GM23338 (cell line): ENCODE measurements around the gene SCN9A. TPM values are rescaled to one million over a fixed set of nuclear protein-coding genes. Genes with fewer than 3 reads are reported as not detected.

Source experiments
- ATAC-seq: fragments of 200-7000 bp; cut with Tn5 transposase; 3 replicates; pipeline ENCODE4 v1.9.1; 2020
- DNase-seq: peaks from one replicate; pipeline ENCODE4 v3.0.0-alpha.2; 2015; ENCODE audit warnings: low spot score
- H2AFZ ChIP-seq: fragments of 200-600 bp; sonication (generic); 2 replicates; pipeline ENCODE4 v1.8.0; 2016; ENCODE audit warnings: antibody characterized with exemption, mild to moderate bottlenecking, moderate library complexity
- H3F3A ChIP-seq: fragments of 200-600 bp; sonication (generic); replicated peaks from 2 replicates; pipeline ENCODE4 v1.8.0; 2017; ENCODE audit warnings: antibody characterized with exemption, mixed run types, low read depth
- H3K27ac ChIP-seq: fragments of 200-600 bp; sonication (generic); 2 replicates; pipeline ENCODE4 v1.6.1; 2016; ENCODE audit warnings: low read depth
- H3K27me3 ChIP-seq: fragments of 200-600 bp; sonication (generic); 2 replicates; pipeline ENCODE4 v1.8.0; 2016; ENCODE audit warnings: mild to moderate bottlenecking, mixed run types, moderate library complexity; ENCODE audit not compliant: insufficient read depth
- H3K36me3 ChIP-seq: fragments of 200-600 bp; sonication (generic); 2 replicates; pipeline ENCODE4 v1.8.0; 2016; ENCODE audit warnings: mild to moderate bottlenecking; ENCODE audit not compliant: insufficient read depth
- H3K4me1 ChIP-seq: fragments of 200-600 bp; sonication (generic); 2 replicates; pipeline ENCODE4 v1.8.0; 2016; ENCODE audit warnings: mild to moderate bottlenecking, moderate library complexity; ENCODE audit not compliant: insufficient read depth
- H3K4me2 ChIP-seq: fragments of 200-600 bp; sonication (generic); 2 replicates; pipeline ENCODE4 v1.7.1; 2017; ENCODE audit warnings: mixed run types
- H3K4me3 ChIP-seq: fragments of 200-600 bp; sonication (generic); 2 replicates; pipeline ENCODE4 v1.6.1; 2016; ENCODE audit warnings: mixed run types
- H3K79me2 ChIP-seq: fragments of 200-600 bp; sonication (generic); replicated peaks from 2 replicates; pipeline ENCODE4 v1.8.0; 2017; ENCODE audit warnings: mild to moderate bottlenecking; ENCODE audit not compliant: insufficient read depth
- H3K9me2 ChIP-seq: fragments of 200-600 bp; sonication (generic); 2 replicates; pipeline ENCODE4 v1.8.0; 2017; ENCODE audit not compliant: insufficient read depth
- H4K20me1 ChIP-seq: fragments of 200-600 bp; sonication (generic); replicated peaks from 2 replicates; pipeline ENCODE4 v1.8.0; 2017; ENCODE audit warnings: mild to moderate bottlenecking; ENCODE audit not compliant: insufficient read depth
- H3K27ac Mint-ChIP-seq: 2 replicates; pipeline ENCODE4 v1.8.0; 2020; ENCODE audit warnings: inconsistent platforms, mild to moderate bottlenecking, moderate library complexity, mixed read lengths
- H3K27me3 Mint-ChIP-seq: 3 replicates; pipeline ENCODE4 v1.8.0; 2022; ENCODE audit warnings: low read depth, mild to moderate bottlenecking, moderate library complexity, mixed read lengths, inconsistent platforms; ENCODE audit not compliant: insufficient read depth, poor library complexity
- H3K36me3 Mint-ChIP-seq: 3 replicates; pipeline ENCODE4 v1.8.0; 2021; ENCODE audit warnings: low read depth, mild to moderate bottlenecking, inconsistent platforms, moderate library complexity, mixed read lengths
- H3K4me1 Mint-ChIP-seq: 3 replicates; pipeline ENCODE4 v1.8.0; 2020; ENCODE audit warnings: mild to moderate bottlenecking, inconsistent platforms, mixed read lengths
- H3K4me3 Mint-ChIP-seq: 3 replicates; pipeline ENCODE4 v1.8.0; 2021; ENCODE audit warnings: moderate library complexity, mild to moderate bottlenecking, inconsistent platforms, mixed read lengths
- H3K9me3 Mint-ChIP-seq: 3 replicates; pipeline ENCODE4 v1.8.0; 2020; ENCODE audit warnings: moderate library complexity, mild to moderate bottlenecking, inconsistent platforms, mixed read lengths
- CREB1 ChIP-seq: fragments of 250-450 bp; sonication (Bioruptor Pico); IDR thresholded peaks from 2 replicates; pipeline ENCODE4 v1.5.0; 2020; ENCODE audit warnings: low read depth, mild to moderate bottlenecking, moderate library complexity
- EZH2 ChIP-seq: fragments of 200-600 bp; sonication (generic); IDR thresholded peaks from one replicate; pipeline ENCODE4 v1.8.0; 2017; ENCODE audit warnings: antibody characterized with exemption, mild to moderate bottlenecking, low read depth; ENCODE audit not compliant: unreplicated experiment
- EZH2phosphoT487 ChIP-seq: fragments of 200-600 bp; sonication (generic); IDR thresholded peaks from one replicate; pipeline ENCODE4 v1.8.1; 2018; ENCODE audit warnings: antibody characterized with exemption; ENCODE audit not compliant: unreplicated experiment
- JUNB ChIP-seq: IDR thresholded peaks from one replicate; pipeline ENCODE4 v1.6.1; 2016; ENCODE audit warnings: antibody characterized with exemption; ENCODE audit not compliant: unreplicated experiment
- NANOG ChIP-seq: IDR thresholded peaks from 2 replicates; pipeline ENCODE4 v1.6.1; 2016; ENCODE audit warnings: antibody characterized with exemption, borderline replicate concordance
- POLR2AphosphoS5 ChIP-seq: IDR thresholded peaks from 2 replicates; pipeline ENCODE4 v1.6.1; 2016; ENCODE audit warnings: antibody characterized with exemption, low read depth
- STAT1 ChIP-seq: IDR thresholded peaks from one replicate; pipeline ENCODE4 v1.6.1; 2016; ENCODE audit warnings: antibody characterized with exemption; ENCODE audit not compliant: unreplicated experiment
- ZNF114 ChIP-seq: fragments of 250-450 bp; sonication (Bioruptor Pico); IDR thresholded peaks from 2 replicates; pipeline ENCODE4 v1.5.0; 2020; ENCODE audit warnings: mild to moderate bottlenecking, moderate library complexity
- ZNF331 ChIP-seq: fragments of 250-450 bp; sonication (Bioruptor Pico); IDR thresholded peaks from 2 replicates; pipeline ENCODE4 v1.5.0; 2020; ENCODE audit warnings: low read depth, mild to moderate bottlenecking, moderate library complexity
- polyA plus RNA-seq: library from polyadenylated mRNA; unstranded; fragments of >200 nt; fragmentation: Nextera tagmentation; extraction: Ambion mirVana; gene quantifications from 2 replicates; pipeline ENCODE4 v1.2.1, GENCODE V29; 2016
- total RNA-seq: library from RNA; depleted of rRNA; stranded (reverse); fragments of >200 nt; shearing (Covaris generic); gene quantifications from 2 replicates; pipeline ENCODE4 v1.2.3, GENCODE V29; 2014
- TF ChIP-seq, protein P1 (sequence below), 2 experiments: fragments of 200-600 bp in 1 of 2; sonication (generic) in 1 of 2; conservative IDR thresholded peaks; 2 replicates each; pipeline versions ENCODE4 v1.5.1 to v1.6.1; 2016 to 2017; ENCODE audit warnings: antibody characterized with exemption in 2 of 2, low read depth in 2 of 2, mild to moderate bottlenecking in 2 of 2, moderate library complexity in 1 of 2
- TF ChIP-seq, protein P2 (sequence below): fragments of 250-450 bp; sonication (Bioruptor Pico); IDR thresholded peaks from 2 replicates; pipeline ENCODE4 v1.5.0; 2020; ENCODE audit warnings: mild to moderate bottlenecking, moderate library complexity
- TF ChIP-seq, protein P3 (sequence below): IDR thresholded peaks from one replicate; pipeline ENCODE4 v1.6.1; 2018; ENCODE audit warnings: antibody characterized with exemption; ENCODE audit not compliant: unreplicated experiment
- TF ChIP-seq, protein P4 (sequence below): IDR thresholded peaks from 2 replicates; pipeline ENCODE4 v1.6.1; 2016; ENCODE audit warnings: antibody characterized with exemption

SCN9A gene
- total and polyA plus RNA-seq, 2 experiments from 2014 or later = 8.8 to 9.5 TPM

- no peak for ATAC-seq
- Histone ChIP-seq H3K4me1 (0 out of 2 replicates have a peak, but pooled peaks cover 5% of the 10 kb centered on the region), H3F3A (no peaks in the 10 kb centered on the region), H4K20me1 (no peaks in the 10 kb centered on the region), H3K9me2 (no peaks in the 10 kb centered on the region), H3K36me3 (no peaks in the 10 kb centered on the region), H3K79me2 (no peaks in the 10 kb centered on the region), H3K27me3 (no peaks in the 10 kb centered on the region), H2AFZ (no peak overlapping the region), H3K4me3 (no peak overlapping the region), H3K4me2 (no peak overlapping the region), H3K27ac (no peak overlapping the region)
- TF ChIP-seq EZH2 (no peak), STAT1 (no peak), JUNB (no peak), POLR2AphosphoS5 (no peak), ZNF331 (CRISPR knock-in tag) (no peak), ZNF114 (CRISPR knock-in tag) (no peak), CREB1 (CRISPR knock-in tag) (no peak), NANOG (no peak), EZH2phosphoT487 (no peak)
- TF ChIP-seq, protein P1, sequence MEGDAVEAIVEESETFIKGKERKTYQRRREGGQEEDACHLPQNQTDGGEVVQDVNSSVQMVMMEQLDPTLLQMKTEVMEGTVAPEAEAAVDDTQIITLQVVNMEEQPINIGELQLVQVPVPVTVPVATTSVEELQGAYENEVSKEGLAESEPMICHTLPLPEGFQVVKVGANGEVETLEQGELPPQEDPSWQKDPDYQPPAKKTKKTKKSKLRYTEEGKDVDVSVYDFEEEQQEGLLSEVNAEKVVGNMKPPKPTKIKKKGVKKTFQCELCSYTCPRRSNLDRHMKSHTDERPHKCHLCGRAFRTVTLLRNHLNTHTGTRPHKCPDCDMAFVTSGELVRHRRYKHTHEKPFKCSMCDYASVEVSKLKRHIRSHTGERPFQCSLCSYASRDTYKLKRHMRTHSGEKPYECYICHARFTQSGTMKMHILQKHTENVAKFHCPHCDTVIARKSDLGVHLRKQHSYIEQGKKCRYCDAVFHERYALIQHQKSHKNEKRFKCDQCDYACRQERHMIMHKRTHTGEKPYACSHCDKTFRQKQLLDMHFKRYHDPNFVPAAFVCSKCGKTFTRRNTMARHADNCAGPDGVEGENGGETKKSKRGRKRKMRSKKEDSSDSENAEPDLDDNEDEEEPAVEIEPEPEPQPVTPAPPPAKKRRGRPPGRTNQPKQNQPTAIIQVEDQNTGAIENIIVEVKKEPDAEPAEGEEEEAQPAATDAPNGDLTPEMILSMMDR (conservative IDR thresholded peaks at IDR 0.05; ENCODE audit: low read depth in 2 of 2) = no peak
- TF ChIP-seq, protein P2, sequence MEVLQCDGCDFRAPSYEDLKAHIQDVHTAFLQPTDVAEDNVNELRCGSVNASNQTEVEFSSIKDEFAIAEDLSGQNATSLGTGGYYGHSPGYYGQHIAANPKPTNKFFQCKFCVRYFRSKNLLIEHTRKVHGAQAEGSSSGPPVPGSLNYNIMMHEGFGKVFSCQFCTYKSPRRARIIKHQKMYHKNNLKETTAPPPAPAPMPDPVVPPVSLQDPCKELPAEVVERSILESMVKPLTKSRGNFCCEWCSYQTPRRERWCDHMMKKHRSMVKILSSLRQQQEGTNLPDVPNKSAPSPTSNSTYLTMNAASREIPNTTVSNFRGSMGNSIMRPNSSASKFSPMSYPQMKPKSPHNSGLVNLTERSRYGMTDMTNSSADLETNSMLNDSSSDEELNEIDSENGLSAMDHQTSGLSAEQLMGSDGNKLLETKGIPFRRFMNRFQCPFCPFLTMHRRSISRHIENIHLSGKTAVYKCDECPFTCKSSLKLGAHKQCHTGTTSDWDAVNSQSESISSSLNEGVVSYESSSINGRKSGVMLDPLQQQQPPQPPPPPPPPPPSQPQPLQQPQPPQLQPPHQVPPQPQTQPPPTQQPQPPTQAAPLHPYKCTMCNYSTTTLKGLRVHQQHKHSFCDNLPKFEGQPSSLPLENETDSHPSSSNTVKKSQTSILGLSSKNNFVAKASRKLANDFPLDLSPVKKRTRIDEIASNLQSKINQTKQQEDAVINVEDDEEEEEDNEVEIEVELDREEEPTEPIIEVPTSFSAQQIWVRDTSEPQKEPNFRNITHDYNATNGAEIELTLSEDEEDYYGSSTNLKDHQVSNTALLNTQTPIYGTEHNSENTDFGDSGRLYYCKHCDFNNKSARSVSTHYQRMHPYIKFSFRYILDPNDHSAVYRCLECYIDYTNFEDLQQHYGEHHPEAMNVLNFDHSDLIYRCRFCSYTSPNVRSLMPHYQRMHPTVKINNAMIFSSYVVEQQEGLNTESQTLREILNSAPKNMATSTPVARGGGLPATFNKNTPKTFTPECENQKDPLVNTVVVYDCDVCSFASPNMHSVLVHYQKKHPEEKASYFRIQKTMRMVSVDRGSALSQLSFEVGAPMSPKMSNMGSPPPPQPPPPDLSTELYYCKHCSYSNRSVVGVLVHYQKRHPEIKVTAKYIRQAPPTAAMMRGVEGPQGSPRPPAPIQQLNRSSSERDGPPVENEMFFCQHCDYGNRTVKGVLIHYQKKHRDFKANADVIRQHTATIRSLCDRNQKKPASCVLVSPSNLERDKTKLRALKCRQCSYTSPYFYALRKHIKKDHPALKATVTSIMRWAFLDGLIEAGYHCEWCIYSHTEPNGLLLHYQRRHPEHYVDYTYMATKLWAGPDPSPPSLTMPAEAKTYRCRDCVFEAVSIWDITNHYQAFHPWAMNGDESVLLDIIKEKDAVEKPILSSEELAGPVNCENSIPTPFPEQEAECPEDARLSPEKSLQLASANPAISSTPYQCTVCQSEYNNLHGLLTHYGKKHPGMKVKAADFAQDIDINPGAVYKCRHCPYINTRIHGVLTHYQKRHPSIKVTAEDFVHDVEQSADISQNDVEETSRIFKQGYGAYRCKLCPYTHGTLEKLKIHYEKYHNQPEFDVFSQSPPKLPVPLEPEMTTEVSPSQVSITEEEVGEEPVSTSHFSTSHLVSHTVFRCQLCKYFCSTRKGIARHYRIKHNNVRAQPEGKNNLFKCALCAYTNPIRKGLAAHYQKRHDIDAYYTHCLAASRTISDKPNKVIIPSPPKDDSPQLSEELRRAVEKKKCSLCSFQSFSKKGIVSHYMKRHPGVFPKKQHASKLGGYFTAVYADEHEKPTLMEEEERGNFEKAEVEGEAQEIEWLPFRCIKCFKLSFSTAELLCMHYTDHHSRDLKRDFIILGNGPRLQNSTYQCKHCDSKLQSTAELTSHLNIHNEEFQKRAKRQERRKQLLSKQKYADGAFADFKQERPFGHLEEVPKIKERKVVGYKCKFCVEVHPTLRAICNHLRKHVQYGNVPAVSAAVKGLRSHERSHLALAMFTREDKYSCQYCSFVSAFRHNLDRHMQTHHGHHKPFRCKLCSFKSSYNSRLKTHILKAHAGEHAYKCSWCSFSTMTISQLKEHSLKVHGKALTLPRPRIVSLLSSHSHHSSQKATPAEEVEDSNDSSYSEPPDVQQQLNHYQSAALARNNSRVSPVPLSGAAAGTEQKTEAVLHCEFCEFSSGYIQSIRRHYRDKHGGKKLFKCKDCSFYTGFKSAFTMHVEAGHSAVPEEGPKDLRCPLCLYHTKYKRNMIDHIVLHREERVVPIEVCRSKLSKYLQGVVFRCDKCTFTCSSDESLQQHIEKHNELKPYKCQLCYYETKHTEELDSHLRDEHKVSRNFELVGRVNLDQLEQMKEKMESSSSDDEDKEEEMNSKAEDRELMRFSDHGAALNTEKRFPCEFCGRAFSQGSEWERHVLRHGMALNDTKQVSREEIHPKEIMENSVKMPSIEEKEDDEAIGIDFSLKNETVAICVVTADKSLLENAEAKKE (CRISPR knock-in tag) = no peak
- TF ChIP-seq, protein P3, sequence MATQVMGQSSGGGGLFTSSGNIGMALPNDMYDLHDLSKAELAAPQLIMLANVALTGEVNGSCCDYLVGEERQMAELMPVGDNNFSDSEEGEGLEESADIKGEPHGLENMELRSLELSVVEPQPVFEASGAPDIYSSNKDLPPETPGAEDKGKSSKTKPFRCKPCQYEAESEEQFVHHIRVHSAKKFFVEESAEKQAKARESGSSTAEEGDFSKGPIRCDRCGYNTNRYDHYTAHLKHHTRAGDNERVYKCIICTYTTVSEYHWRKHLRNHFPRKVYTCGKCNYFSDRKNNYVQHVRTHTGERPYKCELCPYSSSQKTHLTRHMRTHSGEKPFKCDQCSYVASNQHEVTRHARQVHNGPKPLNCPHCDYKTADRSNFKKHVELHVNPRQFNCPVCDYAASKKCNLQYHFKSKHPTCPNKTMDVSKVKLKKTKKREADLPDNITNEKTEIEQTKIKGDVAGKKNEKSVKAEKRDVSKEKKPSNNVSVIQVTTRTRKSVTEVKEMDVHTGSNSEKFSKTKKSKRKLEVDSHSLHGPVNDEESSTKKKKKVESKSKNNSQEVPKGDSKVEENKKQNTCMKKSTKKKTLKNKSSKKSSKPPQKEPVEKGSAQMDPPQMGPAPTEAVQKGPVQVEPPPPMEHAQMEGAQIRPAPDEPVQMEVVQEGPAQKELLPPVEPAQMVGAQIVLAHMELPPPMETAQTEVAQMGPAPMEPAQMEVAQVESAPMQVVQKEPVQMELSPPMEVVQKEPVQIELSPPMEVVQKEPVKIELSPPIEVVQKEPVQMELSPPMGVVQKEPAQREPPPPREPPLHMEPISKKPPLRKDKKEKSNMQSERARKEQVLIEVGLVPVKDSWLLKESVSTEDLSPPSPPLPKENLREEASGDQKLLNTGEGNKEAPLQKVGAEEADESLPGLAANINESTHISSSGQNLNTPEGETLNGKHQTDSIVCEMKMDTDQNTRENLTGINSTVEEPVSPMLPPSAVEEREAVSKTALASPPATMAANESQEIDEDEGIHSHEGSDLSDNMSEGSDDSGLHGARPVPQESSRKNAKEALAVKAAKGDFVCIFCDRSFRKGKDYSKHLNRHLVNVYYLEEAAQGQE = no peak
- TF ChIP-seq, protein P4, sequence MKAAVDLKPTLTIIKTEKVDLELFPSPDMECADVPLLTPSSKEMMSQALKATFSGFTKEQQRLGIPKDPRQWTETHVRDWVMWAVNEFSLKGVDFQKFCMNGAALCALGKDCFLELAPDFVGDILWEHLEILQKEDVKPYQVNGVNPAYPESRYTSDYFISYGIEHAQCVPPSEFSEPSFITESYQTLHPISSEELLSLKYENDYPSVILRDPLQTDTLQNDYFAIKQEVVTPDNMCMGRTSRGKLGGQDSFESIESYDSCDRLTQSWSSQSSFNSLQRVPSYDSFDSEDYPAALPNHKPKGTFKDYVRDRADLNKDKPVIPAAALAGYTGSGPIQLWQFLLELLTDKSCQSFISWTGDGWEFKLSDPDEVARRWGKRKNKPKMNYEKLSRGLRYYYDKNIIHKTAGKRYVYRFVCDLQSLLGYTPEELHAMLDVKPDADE = no peak
- Mint-ChIP-seq H3K4me3 (no peak overlapping the region), H3K9me3 (no peaks in the 10 kb centered on the region), H3K27ac (no peak overlapping the region), H3K4me1 (no peaks in the 10 kb centered on the region; the same call in 2 of the 3 replicates), H3K36me3 (no peaks in the 10 kb centered on the region), H3K27me3 (peaks cover 1% of the 10 kb centered on the region)
- DNase-seq = no peak
Observed at GRCh38 chr2:166171216-166171615, 204.5 kb downstream of the SCN9A start.
